Loucy (cell line): ENCODE data around the gene NIN.

ENCODE experiments used
- H2AFZ ChIP-seq: fragments of 200-600 bp; sonication (generic); 2 replicates; pipeline ENCODE4 v1.6.0; 2016; ENCODE audit warnings: antibody characterized with exemption, mild to moderate bottlenecking, low read length, moderate library complexity
- H3F3A ChIP-seq: fragments of 200-600 bp; 2 replicates; pipeline ENCODE4 v1.6.0; 2016; ENCODE audit warnings: antibody characterized with exemption, low read depth, mild to moderate bottlenecking
- H3K27me3 ChIP-seq: fragments of 200-600 bp; sonication (generic); 2 replicates; pipeline ENCODE4 v1.6.1; 2014; ENCODE audit warnings: low read length, mild to moderate bottlenecking; ENCODE audit not compliant: insufficient read depth, poor library complexity, severe bottlenecking
- H3K36me3 ChIP-seq: fragments of 200-600 bp; sonication (generic); 2 replicates; pipeline ENCODE4 v1.6.1; 2016; ENCODE audit warnings: low read length; ENCODE audit not compliant: insufficient read depth
- H3K4me1 ChIP-seq: fragments of 200-600 bp; sonication (generic); 2 replicates; pipeline ENCODE4 v1.5.1; 2014; ENCODE audit warnings: low read length, mild to moderate bottlenecking; ENCODE audit not compliant: insufficient read depth, poor library complexity, severe bottlenecking
- H3K4me2 ChIP-seq: fragments of 200-600 bp; sonication (generic); 2 replicates; pipeline ENCODE4 v1.6.0; 2014; ENCODE audit warnings: antibody characterized with exemption, low read length, low read depth, mild to moderate bottlenecking; ENCODE audit not compliant: poor library complexity, severe bottlenecking
- H3K4me3 ChIP-seq: fragments of 200-600 bp; sonication (generic); 2 replicates; pipeline ENCODE4 v1.5.1; 2014; ENCODE audit warnings: low read length, mild to moderate bottlenecking, mixed read lengths; ENCODE audit not compliant: poor library complexity, severe bottlenecking
- H3K79me2 ChIP-seq: fragments of 200-600 bp; sonication (generic); 2 replicates; pipeline ENCODE4 v1.6.1; 2014; ENCODE audit warnings: low read length; ENCODE audit not compliant: insufficient read depth
- H3K9ac ChIP-seq: fragments of 200-600 bp; sonication (generic); 2 replicates; pipeline ENCODE4 v1.6.0; 2014; ENCODE audit warnings: mild to moderate bottlenecking, low read depth, low read length, moderate library complexity; ENCODE audit not compliant: poor library complexity, severe bottlenecking
- H3K9me2 ChIP-seq: fragments of 200-600 bp; sonication (generic); replicated peaks from 2 replicates; pipeline ENCODE4 v1.6.1; 2016; ENCODE audit warnings: low read depth, low read length, mixed read lengths
- H3K9me3 ChIP-seq: fragments of 200-600 bp; sonication (generic); 2 replicates; pipeline ENCODE4 v1.6.1; 2014; ENCODE audit warnings: mild to moderate bottlenecking, antibody characterized with exemption, low read length, low read depth; ENCODE audit not compliant: insufficient read depth
- H4K20me1 ChIP-seq: fragments of 200-600 bp; sonication (generic); 2 replicates; pipeline ENCODE4 v1.6.0; 2014; ENCODE audit warnings: antibody characterized with exemption, low read length, mild to moderate bottlenecking; ENCODE audit not compliant: insufficient read depth, poor library complexity, severe bottlenecking
- CTCF ChIP-seq: fragments of 200-600 bp; sonication (generic); conservative IDR thresholded peaks from 2 replicates; pipeline ENCODE4 v1.5.1; 2014; ENCODE audit warnings: mild to moderate bottlenecking, antibody characterized with exemption, low read length
- EZH2phosphoT487 ChIP-seq: fragments of 200-600 bp; IDR thresholded peaks from 2 replicates; pipeline ENCODE4 v1.6.1; 2018; ENCODE audit warnings: antibody characterized with exemption, mild to moderate bottlenecking, moderate library complexity, borderline replicate concordance

NIN gene

GRCh38 chr14:50846226-50846880 lies 15.4 kb upstream of the NIN start:
- no peak overlapping the region for H3K9ac ChIP-seq
- no peaks in the 10 kb centered on the region for H3K36me3 ChIP-seq
- no peaks in the 10 kb centered on the region for H3F3A ChIP-seq
- no peaks in the 10 kb centered on the region for H3K79me2 ChIP-seq
- H3K9me3 ChIP-seq = no peaks in the 10 kb centered on the region
- no peaks in the 10 kb centered on the region for H3K9me2 ChIP-seq
- H4K20me1 ChIP-seq = no peaks in the 10 kb centered on the region
- H3K27me3 ChIP-seq = no peaks in the 10 kb centered on the region
- H2AFZ ChIP-seq = no peak overlapping the region
- H3K4me3 ChIP-seq = no peak overlapping the region
- TF ChIP-seq CTCF (no peak), EZH2phosphoT487 (no peak)
- H3K4me1 ChIP-seq = peaks cover 5% of the 10 kb centered on the region
- H3K4me2 ChIP-seq = no peak overlapping the region

- Histone ChIP-seq H3K4me2 (no peak overlapping the region), H3F3A (no peaks in the 10 kb centered on the region), H3K9me3 (no peaks in the 10 kb centered on the region), H3K9me2 (no peaks in the 10 kb centered on the region), H3K4me3 (no peak overlapping the region), H2AFZ (peak overlapping the region; percentile 30; the same call in 1 of the 2 replicates), H3K9ac (no peak overlapping the region), H3K79me2 (no peaks in the 10 kb centered on the region), H4K20me1 (no peaks in the 10 kb centered on the region), H3K27me3 (no peaks in the 10 kb centered on the region), H3K36me3 (no peaks in the 10 kb centered on the region), H3K4me1 (peaks cover 5% of the 10 kb centered on the region)
- TF ChIP-seq CTCF (no peak), EZH2phosphoT487 (no peak)
Observed at GRCh38 chr14:50845166-50845565, 14.2 kb upstream of the NIN start.

- no peaks in the 10 kb centered on the region for H3K9me2 ChIP-seq
- peaks cover 5% of the 10 kb centered on the region for H3K4me1 ChIP-seq
- no peaks in the 10 kb centered on the region for H3K79me2 ChIP-seq
- H3K27me3 ChIP-seq = no peaks in the 10 kb centered on the region
- no peaks in the 10 kb centered on the region for H3K36me3 ChIP-seq
- no peak for TF ChIP-seq EZH2phosphoT487
- no peak for TF ChIP-seq CTCF
- no peak overlapping the region for H3K4me2 ChIP-seq
- H3K9ac ChIP-seq = no peak overlapping the region
- H3F3A ChIP-seq = no peaks in the 10 kb centered on the region
- H3K9me3 ChIP-seq = no peaks in the 10 kb centered on the region
- H4K20me1 ChIP-seq = no peaks in the 10 kb centered on the region
- no peak overlapping the region for H2AFZ ChIP-seq
- H3K4me3 ChIP-seq = no peak overlapping the region
Observed at GRCh38 chr14:50844391-50844790, 13.4 kb upstream of the NIN start.
